ENCODE results near the gene ENOX1.

ENOX1 gene

DNA sequence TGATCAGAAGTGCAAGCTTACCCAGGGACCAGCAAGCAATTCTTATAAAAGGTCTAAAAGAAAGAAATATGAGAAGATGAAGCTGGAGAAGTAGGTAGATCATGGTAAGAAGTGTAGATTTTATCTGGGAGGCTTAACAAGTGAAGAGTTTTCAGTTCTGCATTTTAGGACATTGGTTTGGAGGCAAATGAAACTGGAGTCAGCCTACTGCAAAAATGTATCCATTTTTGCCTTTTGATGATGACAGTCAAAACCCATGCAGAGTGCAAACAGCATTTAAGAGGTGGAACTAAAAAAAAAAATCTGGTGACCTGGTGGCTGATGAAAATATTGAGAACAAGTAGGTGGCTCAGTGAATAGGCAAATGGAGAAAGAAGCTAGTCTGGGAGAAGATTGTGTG is 546.5 kb downstream of the ENOX1 start:
- DNase-seq (ENCODE audit: low read depth): no peak
- TF ChIP-seq, protein P1, sequence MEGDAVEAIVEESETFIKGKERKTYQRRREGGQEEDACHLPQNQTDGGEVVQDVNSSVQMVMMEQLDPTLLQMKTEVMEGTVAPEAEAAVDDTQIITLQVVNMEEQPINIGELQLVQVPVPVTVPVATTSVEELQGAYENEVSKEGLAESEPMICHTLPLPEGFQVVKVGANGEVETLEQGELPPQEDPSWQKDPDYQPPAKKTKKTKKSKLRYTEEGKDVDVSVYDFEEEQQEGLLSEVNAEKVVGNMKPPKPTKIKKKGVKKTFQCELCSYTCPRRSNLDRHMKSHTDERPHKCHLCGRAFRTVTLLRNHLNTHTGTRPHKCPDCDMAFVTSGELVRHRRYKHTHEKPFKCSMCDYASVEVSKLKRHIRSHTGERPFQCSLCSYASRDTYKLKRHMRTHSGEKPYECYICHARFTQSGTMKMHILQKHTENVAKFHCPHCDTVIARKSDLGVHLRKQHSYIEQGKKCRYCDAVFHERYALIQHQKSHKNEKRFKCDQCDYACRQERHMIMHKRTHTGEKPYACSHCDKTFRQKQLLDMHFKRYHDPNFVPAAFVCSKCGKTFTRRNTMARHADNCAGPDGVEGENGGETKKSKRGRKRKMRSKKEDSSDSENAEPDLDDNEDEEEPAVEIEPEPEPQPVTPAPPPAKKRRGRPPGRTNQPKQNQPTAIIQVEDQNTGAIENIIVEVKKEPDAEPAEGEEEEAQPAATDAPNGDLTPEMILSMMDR (conservative IDR thresholded peaks at IDR 0.05; ENCODE audit: control insufficient read depth, insufficient read depth, low read depth, low read length): no peak

DNA sequence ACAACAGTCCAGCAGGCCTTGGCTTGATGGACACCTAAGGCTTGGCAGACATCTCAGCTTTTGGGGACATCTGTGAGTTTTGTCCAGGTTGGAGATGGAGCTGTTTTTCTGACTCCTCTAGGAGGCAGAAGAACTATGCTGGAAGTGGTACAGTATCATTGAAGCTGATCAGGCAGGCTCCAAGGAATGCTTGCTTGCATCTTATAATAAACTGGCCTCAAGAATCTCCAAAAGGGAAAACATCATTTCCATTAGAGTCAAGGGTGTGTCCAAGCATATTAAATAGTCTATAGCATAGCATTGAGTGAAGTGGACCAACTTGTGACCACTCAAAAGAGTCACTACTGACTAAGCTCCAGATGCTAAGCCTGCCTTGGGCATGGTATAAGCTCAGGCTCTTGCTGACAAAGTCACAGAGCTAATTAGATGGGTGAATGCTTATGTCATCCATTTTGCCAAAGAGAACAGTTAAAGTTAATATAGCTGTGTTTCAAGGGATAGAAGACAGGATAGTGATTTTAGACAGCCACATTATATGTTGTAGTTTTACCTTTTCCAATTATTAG is 547.4 kb downstream of the ENOX1 start:
- DNase-seq (ENCODE audit: low read depth): peak; percentile 57
- no peak overlapping the region for H3K4me3 ChIP-seq (ENCODE audit: control insufficient read depth, low read depth, low read length)
- TF ChIP-seq, protein P1 (conservative IDR thresholded peaks at IDR 0.05; ENCODE audit: control insufficient read depth, insufficient read depth, low read depth, low read length): no peak

More for the DNA sequence above, 546.5 kb downstream of the ENOX1 start:
- H3K4me3 ChIP-seq (ENCODE audit: control insufficient read depth, low read depth, low read length): no peak overlapping the region

DNA sequence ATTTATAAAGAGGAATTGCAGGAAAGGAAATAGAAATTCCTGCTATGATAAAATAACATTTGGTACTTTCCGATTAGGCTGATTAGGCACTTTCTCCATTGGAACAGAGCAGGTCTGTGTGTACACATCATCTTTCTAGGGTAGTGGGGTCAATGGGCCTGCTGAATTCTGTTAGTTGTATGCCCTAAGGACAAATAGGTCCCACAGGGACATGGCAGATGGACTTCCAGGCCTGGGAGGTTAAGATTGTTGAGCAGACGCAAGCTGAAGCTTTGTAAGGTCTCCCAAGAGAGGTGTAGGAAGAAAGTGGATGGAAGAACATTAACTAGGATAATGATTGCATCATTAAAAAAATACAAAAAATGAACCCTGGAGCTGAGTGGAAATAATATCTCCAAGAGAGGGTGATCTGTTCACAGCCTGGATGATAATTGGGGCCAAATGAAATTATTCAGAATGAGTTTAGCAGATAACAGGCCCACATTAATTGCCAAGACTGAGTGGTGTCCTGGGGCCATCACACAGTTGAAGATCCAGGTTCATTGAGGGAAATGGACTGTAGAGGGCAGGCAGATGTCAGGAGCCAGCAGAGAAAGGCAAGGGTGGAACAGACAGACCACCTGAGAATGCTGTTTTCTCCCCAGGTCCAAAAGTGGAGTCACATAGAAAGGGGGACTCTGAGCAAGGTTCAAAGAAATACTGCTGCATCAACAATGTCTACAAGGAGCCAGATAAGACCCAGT is 548.3 kb downstream of the ENOX1 start:
- H3K4me3 ChIP-seq (ENCODE audit: control insufficient read depth, low read depth, low read length): no peak overlapping the region
- TF ChIP-seq, protein P1 (conservative IDR thresholded peaks at IDR 0.05; ENCODE audit: control insufficient read depth, insufficient read depth, low read depth, low read length): no peak
- DNase-seq (ENCODE audit: low read depth): no peak

DNA sequence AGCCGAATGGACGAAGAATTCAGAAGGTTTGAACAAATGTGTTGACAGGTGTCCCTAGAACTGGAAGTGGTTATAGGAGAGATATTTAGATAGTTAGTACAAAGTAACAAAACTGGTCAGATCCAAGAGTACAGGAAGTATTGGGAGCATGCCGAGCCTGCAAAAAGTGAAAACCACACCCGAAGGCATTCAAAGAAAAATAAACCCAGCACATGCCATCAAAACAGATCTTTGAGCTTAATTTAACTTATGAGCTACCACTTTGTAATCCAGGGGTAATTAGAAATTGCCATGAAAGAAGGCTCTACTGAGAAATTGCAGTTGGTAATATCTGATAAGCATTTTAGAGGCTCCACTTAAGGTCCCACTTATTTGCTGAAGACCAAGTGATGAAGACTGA is 549.2 kb downstream of the ENOX1 start:
- H3K4me3 ChIP-seq (ENCODE audit: control insufficient read depth, low read depth, low read length): no peak overlapping the region
- TF ChIP-seq, protein P1 (conservative IDR thresholded peaks at IDR 0.05; ENCODE audit: control insufficient read depth, insufficient read depth, low read depth, low read length): no peak
- DNase-seq (ENCODE audit: low read depth): no peak

DNA sequence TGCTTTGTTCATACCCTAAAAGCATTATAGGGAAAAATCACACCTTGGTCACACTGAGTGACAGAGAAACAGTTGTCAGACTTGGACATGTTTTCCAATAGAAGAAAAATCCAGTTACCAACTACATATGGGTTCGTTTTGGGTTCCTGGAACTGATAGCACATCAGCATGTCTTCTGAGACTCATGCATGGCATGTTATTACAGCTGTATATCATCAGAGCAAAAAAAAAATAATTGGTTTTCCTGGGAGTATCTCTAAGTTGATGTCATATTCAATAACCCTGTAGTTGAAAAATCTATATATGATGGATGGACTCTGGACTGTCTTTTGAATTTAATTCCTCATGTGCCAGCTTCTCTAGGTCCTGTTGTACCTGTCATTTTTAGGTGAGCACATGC is 551.7 kb downstream of the ENOX1 start:
- no peak overlapping the region for H3K4me3 ChIP-seq (ENCODE audit: control insufficient read depth, low read depth, low read length)
- DNase-seq (ENCODE audit: low read depth): peak; percentile 60
- TF ChIP-seq, protein P1 (conservative IDR thresholded peaks at IDR 0.05; ENCODE audit: control insufficient read depth, insufficient read depth, low read depth, low read length): no peak

DNA sequence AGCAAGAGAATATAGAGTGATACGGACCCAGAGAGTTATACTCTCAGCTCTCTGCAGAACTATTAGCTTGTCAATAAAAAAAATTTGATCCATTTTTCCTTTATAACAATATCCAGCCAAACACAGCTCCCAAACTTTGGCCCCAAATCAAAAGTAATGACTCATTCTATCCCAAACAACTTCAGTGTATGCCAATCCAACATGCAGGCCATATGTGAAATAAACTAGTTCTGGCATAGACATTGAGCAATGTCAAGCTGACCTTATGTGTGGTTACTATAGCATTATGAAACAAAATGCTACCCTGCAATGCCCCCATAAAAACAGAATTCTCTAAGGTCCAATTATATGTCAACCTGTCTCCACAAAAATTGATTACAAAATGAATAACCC is 553.9 kb downstream of the ENOX1 start:
- no peak overlapping the region for H3K4me3 ChIP-seq (ENCODE audit: control insufficient read depth, low read depth, low read length)
- peak; percentile 96 for DNase-seq (ENCODE audit: low read depth)

More for the DNA sequence above, 553.9 kb downstream of the ENOX1 start:
- TF ChIP-seq, protein P1 (conservative IDR thresholded peaks at IDR 0.05; ENCODE audit: control insufficient read depth, insufficient read depth, low read depth, low read length): no peak

All from fibroblast of mammary gland (primary cell).